Left lung (tissue), 10 donors: ENCODE data around the gene DPH3. TPM values are rescaled to one million over a fixed set of nuclear protein-coding genes. Genes with fewer than 3 reads are reported as not detected.
A peak's percentile ranks its signal among the peaks of the same experiment; 100 is the strongest.

Experiments
- ATAC-seq: fragments of 200-7000 bp; cut with Tn5 transposase; one replicate; pipeline ENCODE4 v1.9.1; 2020; ENCODE audit warnings: moderate library complexity
- DNase-seq, 4 donors: peaks; one replicate each; pipeline ENCODE4 v3.0.0-alpha.2; 2013 to 2020
- H3K27ac ChIP-seq, 2 donors: fragments of 200-600 bp; sonication (generic) in 1 of 2; one replicate each; pipeline versions ENCODE4 v1.5.0 to v1.8.0; 2020 to 2021
- H3K27me3 ChIP-seq, 2 donors: fragments of 200-600 bp; sonication (generic) in 1 of 2; one replicate each; pipeline versions ENCODE4 v1.5.0 to v1.8.0; 2020 to 2021
- H3K36me3 ChIP-seq, 2 donors: fragments of 200-600 bp; sonication (generic) in 1 of 2; one replicate each; pipeline versions ENCODE4 v1.5.0 to v1.8.0; 2020 to 2021
- H3K4me1 ChIP-seq, 2 donors: fragments of 200-600 bp; one replicate each; pipeline ENCODE4 v1.8.0; 2021
- H3K4me3 ChIP-seq, 2 donors: fragments of 200-600 bp; sonication (generic) in 1 of 2; one replicate each; pipeline versions ENCODE4 v1.5.0 to v1.8.0; 2020 to 2021; ENCODE audit warnings: mild to moderate bottlenecking in 1 of 2
- H3K9me3 ChIP-seq, 2 donors: fragments of 200-600 bp; sonication (generic) in 1 of 2; one replicate each; pipeline versions ENCODE4 v1.5.0 to v1.8.0; 2020 to 2021
- intact Hi-C, 2 donors: fragments of 100-400 bp; cut with DNase I; formaldehyde crosslinking; loops; one replicate each; pipeline versions ENCODE4 v1.11.2 to v1.14.2; 2022
- polyA plus RNA-seq, 6 donors: library from polyadenylated mRNA; unstranded; fragments of 120-200 nt; gene quantifications; one replicate each; pipeline ENCODE4 v1.2.1, GENCODE V29; 2013; ENCODE audit not compliant: insufficient read length in 6 of 6
- total RNA-seq, 2 donors: library from RNA; stranded (reverse); fragmentation: NEBNext Ultra II Directional; extraction: Animal tissue kit (Norgen Biotek cat#: 25700); gene quantifications; one replicate each; pipeline ENCODE4 v1.2.1, GENCODE V29; 2021
- TF ChIP-seq, protein P1 (sequence below), 2 donors: fragments of 200-600 bp; sonication (generic) in 1 of 2; IDR thresholded peaks; one replicate each; pipeline versions ENCODE4 v1.5.0 to v1.8.0; 2021; ENCODE audit warnings: antibody characterized with exemption in 2 of 2
- donor health status: DM: no; HTN: yes; CAD: no.
- donor health status: DM: no; HTN: no; CAD: no.

The DPH3 gene
- total and polyA plus RNA-seq, 8 donors, result 15.4 to 30.4 (median 18.9) TPM

DNA sequence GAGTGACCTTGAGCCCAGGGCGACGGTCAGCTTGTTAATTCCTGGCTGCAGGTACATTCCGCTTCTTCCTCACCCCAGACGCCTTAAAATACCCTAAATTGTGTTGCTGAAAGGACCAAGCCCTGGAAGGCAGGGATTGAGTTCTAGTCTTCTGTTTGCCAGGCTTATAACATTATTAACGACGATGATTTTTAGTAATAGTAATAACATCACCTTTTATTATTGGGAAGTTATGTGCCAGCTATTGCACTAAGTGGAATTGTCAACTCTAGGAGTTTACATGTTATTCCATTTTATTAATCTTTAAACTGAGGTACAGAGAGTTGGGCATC, 678 bp upstream of the DPH3 start:
- no peak for ATAC-seq
- intact Hi-C loops, result no loop called here

DNA sequence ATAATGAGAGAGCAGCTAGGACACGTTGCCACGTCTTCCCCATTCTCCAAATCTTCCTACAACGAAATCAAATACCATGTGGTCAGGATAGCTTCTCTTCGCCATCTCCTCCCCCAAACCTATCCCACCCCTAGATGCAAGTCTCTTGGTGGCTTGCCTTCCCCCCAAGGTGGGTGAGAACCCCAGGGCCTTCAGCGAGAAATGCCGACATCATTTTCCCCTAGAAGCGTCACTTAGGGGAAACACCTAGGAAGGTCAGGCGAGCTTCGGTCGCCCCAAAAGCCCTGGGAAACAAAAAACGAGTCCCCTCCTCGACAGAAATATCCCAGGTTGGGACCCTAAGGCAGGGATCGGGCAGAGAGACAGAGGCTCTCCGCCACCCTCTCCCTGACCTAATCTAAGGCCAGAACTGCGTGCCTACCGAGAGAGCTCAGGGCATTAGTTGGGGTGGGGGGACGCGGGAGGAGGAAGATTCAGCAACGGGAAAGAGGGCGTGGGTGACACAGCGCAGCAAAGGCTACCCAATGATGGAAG, 502 bp downstream of the DPH3 start:
- ATAC-seq (no peak), DNase-seq (no peak)
- intact Hi-C loops, result no loop called here
- TF ChIP-seq, protein P1, sequence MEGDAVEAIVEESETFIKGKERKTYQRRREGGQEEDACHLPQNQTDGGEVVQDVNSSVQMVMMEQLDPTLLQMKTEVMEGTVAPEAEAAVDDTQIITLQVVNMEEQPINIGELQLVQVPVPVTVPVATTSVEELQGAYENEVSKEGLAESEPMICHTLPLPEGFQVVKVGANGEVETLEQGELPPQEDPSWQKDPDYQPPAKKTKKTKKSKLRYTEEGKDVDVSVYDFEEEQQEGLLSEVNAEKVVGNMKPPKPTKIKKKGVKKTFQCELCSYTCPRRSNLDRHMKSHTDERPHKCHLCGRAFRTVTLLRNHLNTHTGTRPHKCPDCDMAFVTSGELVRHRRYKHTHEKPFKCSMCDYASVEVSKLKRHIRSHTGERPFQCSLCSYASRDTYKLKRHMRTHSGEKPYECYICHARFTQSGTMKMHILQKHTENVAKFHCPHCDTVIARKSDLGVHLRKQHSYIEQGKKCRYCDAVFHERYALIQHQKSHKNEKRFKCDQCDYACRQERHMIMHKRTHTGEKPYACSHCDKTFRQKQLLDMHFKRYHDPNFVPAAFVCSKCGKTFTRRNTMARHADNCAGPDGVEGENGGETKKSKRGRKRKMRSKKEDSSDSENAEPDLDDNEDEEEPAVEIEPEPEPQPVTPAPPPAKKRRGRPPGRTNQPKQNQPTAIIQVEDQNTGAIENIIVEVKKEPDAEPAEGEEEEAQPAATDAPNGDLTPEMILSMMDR (IDR thresholded peaks at IDR 0.05), result no peak
- Histone ChIP-seq H3K36me3 (peaks cover 0 to 16% of the 10 kb centered on the region in 2 donors), H3K27ac (peak overlapping the region; percentile 55 to 94), H3K27me3 (no peaks in the 10 kb centered on the region), H3K4me1 (peaks cover 16 to 53% of the 10 kb centered on the region in 2 donors), H3K4me3 (peak overlapping the region; percentile 81 to 90), H3K9me3 (no peaks in the 10 kb centered on the region)

More for the DNA sequence above, 678 bp upstream of the DPH3 start:
- Histone ChIP-seq H3K27ac (peak overlapping the region; percentile 89 to 94), H3K4me3 (peak overlapping the region; percentile 81 to 90), H3K36me3 (peaks cover 0 to 14% of the 10 kb centered on the region in 2 donors), H3K9me3 (no peaks in the 10 kb centered on the region), H3K4me1 (peaks cover 16 to 53% of the 10 kb centered on the region in 2 donors), H3K27me3 (no peaks in the 10 kb centered on the region)
- DNase-seq, result no peak
- TF ChIP-seq, protein P1 (IDR thresholded peaks at IDR 0.05), result no peak

DNA sequence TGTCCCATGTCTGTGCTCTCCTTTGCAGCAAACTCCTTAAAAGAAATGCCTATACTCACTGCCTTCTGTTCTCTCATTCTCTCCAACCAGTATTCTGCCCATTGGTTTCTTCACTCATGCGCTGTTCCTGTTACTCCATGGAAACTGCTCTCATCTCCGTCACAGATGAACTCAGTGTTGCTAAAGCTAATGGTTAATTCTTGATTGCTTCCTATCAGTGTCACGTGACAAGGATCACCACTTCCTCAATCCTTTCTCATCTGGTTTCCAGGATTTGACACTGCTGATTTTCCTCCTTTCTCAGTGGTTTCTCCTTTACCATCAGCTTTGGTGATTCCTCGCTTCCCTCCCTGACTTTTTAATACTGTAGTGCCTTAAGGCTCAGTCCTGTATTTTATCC, 2.6 kb downstream of the DPH3 start:
- no peak for ATAC-seq
- intact Hi-C loops, result no loop called here
- Histone ChIP-seq H3K4me1 (peaks cover 16 to 46% of the 10 kb centered on the region in 2 donors), H3K4me3 (no peak overlapping the region), H3K27ac (peak overlapping the region in 1 of 2 donors; percentile 11), H3K27me3 (no peaks in the 10 kb centered on the region), H3K9me3 (no peaks in the 10 kb centered on the region), H3K36me3 (peaks cover 0 to 29% of the 10 kb centered on the region in 2 donors)
- no peak for DNase-seq
- TF ChIP-seq, protein P1 (IDR thresholded peaks at IDR 0.05), result no peak

DNA sequence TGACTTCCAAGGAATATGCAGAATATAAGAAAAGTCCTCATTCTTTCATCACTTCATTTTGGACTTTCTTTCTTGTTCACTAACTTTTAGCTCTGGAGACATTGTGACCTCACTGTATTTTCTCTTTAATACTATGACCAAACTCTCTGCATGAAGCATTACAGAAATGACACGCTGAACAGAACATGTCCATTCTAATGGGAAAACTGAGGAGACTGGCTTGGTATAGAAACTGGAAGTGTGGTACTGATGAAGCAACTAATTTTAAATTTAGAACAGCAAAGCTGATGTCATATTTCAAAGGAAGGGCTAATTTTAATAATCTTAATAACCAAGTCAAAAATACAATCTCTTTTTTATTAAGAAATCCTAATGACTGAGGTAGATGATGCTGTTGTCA, 4.7 kb downstream of the DPH3 start:
- intact Hi-C loops, result no loop called here
- Histone ChIP-seq H3K4me3 (no peak overlapping the region), H3K9me3 (no peaks in the 10 kb centered on the region), H3K4me1 (peaks cover 7 to 30% of the 10 kb centered on the region in 2 donors), H3K27me3 (no peaks in the 10 kb centered on the region), H3K36me3 (peaks cover 0 to 38% of the 10 kb centered on the region in 2 donors), H3K27ac (no peak overlapping the region)
- DNase-seq, result no peak
- ATAC-seq, result no peak
- TF ChIP-seq, protein P1 (IDR thresholded peaks at IDR 0.05), result no peak

DNA sequence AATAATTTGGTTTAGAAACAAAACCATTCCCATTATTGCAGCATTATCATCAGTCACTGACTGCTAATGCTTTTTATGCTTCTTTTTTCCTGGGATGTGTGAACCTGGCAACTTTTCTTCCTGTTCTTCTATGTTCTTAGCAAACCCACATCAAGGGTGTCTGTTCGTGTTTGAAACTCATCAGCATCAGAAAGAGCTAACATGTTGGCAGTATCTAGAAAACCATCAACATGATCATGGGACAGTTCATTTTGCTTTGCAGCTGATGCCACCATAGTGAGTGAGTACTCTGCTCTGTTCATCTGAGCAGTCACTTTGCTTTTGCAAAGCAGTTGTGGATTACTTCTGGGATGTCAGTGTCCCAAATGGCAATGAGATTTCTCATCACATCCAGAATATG, 5.9 kb downstream of the DPH3 start:
- DNase-seq, result no peak
- Histone ChIP-seq H3K4me3 (no peak overlapping the region), H3K4me1 (peaks cover 4 to 29% of the 10 kb centered on the region in 2 donors), H3K27me3 (no peaks in the 10 kb centered on the region), H3K27ac (no peak overlapping the region), H3K36me3 (peaks cover 0 to 38% of the 10 kb centered on the region in 2 donors), H3K9me3 (no peaks in the 10 kb centered on the region)
- intact Hi-C loops, result no loop called here
- TF ChIP-seq, protein P1 (IDR thresholded peaks at IDR 0.05), result no peak
- ATAC-seq, result no peak
